GM04503 (cell line): ENCODE results near the gene DNAH1.

ENCODE experiments used
- DNase-seq: peaks from one replicate; pipeline ENCODE4 v3.0.0-alpha.2; 2012; ENCODE audit warnings: low read depth

Gene DNAH1

DNA sequence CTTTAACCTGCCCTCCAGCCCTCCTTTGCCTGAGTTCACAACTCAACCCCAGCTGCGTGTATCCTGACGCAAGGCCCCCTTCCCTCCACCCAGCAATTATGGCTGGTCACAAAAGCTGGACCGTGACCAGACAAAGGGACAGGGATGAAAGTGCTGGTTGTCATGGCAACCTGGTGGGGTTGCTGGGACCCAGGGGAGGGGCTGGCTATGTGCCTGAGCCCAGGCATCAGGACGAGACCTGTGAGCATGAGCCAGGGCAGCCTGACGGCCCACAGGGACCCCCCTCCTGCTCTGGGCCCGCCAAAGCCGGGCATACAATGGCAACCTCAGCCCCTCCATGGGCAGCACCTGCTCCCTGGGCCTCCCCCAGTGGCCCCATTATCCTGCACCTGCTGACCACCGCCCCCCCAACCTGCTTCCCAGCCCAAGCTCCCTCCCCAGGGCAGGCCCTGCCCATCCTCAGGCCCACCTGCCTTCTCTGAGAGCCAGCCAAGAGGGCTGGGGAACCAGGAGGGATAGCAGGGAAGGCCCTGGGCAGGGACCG lies 4.5 kb upstream of the DNAH1 start:
- DNase-seq, result no peak

DNA sequence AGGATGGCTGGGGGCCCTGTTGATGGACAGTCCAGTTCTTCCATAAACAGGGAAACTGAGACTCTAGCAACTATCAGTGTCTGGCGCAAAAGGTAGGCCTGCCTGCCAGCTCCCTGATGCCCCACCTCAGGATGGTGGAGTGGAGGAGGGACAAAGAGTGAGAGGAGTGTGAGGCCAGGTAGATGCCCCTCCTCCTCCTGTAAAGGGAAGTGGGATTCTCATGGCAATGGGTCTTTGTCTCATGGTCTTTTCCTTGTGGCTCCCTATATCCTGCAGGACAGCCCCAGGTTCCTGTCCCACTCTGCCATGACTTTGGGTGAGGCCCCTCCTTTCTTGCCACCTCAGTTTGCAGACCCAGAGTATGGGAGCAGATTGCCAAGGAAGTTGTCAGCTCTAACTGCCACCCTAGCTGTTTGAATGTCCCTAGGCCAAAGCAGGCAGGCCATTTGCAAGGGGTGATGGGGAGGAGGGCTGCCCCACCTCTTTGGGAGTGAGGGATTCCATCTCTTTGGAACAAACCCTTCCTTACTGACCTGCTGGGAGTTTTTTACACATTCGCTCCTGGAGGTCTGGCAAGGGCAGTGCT lies 2.8 kb upstream of the DNAH1 start:
- DNase-seq, result no peak

DNA sequence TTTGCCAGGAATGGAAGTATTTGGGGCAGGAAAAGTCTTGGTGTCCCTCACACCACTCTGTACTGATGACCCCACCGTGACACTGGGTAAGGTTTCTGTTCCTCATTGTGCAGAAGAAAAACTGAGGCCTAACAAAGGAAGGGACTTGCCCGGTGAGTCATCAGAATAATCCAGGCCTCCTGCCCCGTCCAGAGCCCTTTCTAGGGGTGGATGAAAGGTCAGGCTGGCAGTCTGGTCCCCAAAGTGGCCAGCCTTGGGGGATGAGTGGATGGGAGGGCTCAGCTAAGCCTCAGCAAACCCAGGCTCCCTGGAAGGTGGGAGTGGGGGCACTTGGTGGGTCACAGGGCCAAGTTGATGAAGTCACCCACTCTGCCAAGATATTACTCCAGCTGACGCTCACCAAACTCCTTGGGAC lies 2.3 kb upstream of the DNAH1 start:
- DNase-seq, result peak; percentile 27

DNA sequence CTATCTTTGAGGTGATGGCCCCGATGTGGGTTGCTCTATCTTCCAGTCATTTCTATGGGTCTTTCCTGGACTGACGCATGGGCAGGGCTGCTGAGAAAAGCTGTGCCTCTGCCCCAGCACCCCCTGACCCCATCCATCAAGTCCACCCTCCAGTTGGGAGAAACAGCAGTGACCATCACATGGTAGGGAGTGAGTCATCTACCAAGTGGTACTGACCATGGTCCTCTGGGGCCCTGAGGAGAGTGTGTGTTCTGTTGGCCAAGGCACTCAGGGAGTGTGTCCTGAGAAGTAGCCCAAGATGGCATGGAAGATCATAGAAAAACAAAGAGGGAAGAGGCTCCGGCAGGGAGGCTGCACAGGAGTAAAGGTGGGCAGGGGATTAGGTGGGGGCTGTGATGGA lies 1.6 kb upstream of the DNAH1 start:
- no peak for DNase-seq

DNA sequence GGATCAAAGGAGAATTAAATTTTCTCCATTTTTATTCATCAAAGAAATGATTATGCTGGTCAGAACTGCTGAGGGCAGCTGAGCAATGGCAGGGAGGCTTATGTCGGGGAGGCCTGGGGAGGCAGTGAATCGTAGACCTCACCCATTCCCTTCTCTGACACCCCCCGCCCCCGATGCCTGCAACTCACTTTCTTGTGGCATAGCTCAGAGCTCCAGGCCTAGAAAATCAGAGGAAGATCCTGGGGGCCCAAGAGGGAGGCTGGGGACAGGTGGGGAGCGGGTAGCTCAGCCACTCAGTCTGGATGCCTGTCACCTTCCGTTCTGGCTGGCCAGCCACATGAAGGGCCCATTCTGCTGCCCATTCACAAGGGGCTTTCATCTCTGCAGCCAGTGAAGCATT lies 1.1 kb upstream of the DNAH1 start:
- DNase-seq, result no peak

DNA sequence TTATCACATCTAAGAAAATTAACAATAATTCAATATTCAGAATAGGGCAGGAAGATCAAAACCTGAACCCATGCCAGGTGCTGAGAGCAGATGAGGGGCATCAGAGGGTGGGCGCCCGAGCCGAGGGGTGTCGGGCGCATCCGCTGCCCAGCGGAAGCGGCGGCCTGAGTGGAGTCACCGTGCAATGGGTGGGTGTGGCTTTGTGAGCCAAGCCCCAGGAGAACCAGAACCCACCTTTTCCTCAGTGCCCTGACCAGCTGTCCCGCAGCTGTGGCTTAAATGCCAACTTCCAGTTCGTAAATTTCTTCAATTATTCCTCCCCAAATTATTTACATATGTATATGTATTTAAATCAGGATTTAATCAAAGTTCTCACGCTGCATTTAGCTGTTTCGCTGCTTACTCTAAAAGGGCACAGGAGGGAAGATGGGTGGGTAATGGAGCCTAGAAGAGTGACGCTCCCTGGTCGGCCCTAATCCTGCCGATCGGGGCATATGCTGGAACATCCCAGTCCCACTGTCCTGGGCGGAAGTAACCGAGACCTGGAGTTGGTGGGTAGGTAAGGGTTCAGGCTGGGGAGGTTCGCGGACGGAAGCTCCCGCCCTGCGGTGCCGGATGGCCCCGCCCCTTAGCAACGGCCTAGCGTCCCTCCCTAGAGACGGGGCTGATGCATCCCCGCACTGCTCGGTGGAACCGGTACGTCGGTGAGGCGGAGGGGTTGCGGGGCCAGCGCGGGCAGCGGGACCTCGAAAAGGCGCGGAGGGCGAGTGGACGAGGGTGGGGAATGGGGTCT lies 1.3 kb downstream of the DNAH1 start:
- no peak for DNase-seq

DNA sequence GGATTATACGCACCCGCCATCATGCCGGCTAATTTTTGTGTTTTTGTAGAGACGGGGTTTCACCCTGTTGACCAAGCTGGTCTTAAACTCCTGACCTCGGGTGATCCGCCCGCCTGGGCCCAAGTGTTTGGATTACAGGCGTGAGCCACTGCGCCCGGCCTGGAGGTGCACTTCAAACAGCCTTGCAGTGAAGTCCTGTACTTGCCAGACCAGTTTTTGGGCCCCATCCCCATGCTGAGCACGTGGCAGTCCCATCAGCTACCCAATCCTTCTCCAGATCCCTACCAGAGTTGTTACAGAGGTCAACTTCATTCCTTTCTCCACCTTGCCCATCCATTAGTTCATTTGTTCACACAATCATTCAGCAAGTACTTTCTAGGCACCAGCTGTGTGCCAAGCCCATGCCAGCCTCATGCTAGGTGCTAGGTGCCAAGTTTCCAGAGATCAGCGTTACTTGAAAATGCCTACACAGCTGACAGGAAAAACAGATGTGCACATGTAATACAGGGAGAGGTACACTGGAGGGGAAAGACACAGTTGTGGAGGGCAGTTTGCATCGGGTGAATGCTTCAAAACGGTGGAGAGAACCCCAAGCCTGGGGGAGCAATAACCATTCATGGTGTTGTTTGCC lies 2.2 kb downstream of the DNAH1 start:
- no peak for DNase-seq

DNA sequence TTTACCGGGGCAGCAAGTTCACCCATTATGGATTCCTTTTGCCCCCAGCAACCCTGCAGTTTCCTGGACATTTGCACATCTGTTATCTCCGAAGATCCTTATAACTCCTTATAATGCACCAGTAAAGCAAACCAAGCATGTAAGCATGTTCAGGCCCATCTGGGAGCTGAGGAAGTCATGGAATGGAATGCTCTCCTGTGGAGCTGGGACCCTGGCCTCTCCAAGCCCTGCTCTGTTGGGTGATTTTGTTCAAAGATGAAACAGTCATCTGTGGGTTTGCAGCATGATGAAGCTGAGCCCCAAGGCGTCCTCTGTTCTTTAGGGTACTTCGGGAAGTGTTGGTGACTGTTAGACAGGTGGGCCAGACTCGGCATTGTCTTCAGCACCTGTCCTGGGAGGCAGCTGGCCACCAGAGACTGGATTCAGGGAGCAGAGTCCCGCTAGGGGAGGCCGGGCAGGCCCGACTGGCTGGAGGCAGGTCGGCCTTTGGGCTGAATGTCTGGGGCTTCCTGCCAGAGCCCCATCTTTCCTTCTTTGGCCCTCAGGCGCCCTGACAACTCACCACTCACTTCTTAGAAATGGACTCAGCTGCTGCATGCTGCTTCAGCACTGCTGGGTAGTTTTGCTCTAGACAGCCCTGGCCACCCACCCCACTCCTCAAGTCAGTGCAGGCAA lies 3.9 kb downstream of the DNAH1 start:
- no peak for DNase-seq

DNA sequence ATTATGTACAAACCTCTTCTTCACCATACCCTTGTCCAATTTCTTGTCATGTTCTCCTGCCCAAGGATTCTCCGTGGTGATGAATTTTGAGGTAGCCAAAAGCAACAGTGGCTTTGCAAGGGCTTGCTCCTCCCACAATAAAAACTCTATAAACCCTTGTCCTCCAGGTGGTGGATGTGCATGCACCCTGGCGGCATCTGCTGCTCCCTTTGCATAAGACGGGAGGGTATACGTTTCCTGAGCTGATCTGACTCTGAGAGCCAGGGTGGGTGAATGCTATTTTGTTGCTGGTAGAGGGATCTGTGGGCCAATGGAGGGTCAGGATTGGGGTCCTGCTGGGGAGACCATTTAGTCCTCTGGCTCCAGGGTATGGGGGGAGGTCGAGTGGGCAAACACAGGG lies 5.4 kb downstream of the DNAH1 start:
- no peak for DNase-seq

DNA sequence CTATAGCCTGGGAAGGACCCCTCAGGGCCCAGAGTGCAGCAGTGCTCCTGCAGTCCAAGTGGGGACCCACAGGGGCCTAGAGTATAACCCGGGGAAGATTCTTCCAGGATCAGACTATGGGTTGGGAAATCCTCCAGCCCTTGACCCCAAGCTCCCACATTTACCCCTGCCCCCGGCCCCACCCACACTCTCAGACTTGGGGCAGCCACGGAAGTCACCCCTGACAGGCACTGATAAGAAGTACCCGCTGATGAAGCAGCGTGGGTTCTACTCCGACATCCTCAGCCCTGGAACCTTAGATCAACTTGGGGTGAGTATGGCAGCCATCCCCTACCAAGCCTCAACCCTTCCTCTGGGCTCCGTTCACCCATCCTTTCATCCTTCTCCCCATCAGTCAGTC lies 6.3 kb downstream of the DNAH1 start:
- no peak for DNase-seq

DNA sequence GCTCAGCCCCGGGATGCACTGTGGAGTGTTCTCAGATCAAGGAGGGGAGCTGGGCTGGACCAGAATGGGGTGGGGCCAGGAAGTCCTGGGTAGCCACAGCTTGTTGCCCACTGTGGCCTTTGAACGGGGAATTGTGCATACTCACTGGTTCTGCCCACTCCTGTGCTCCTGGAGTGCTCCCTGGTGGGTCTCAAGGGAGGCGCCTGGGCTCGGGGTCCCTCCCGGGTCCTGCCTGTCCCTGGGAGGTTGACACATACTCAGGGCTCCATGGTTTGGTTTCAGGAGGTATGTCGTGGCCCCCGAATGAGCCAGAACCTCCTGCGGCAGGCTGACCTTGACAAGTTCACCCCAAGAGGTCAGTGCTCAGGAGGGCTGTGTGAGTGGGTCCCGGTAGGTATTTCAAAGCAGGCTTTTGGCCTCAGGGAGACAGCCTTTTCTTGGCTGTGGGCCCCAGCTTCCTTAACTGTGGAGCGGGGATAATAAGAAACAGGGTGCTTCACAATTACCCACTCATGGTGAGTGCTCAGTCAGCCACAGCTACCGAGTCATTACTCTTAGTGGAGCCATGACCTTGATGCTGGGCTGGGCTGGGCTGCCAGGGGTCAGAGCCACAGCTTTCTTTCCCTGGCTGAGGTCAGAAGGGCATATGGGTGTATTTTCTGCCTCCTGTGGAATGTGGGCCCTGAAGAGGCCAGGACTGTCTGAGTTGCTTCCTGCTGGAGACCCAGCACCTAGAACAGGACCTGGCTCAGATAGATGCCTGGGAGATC lies 7.6 kb downstream of the DNAH1 start:
- no peak for DNase-seq

DNA sequence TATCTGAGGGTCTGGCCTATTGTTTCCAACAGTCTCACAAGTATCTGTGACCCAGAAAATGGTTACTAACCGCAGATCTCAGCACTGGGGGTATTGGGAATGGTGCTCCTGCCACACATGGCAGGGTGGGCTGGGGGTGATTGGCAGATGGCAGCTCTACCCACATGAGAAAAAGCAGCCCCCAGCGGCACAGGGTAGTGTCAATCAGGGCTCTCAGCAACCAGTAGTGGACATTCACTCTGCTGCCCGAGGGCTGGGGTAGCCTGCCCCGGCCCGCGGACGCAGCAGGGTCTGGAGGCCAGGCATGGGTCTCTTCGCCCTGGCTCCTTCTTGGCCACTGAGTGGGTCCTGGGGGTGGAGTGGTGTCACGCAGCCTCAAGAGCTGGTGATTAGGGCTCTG lies 8.6 kb downstream of the DNAH1 start:
- no peak for DNase-seq

DNA sequence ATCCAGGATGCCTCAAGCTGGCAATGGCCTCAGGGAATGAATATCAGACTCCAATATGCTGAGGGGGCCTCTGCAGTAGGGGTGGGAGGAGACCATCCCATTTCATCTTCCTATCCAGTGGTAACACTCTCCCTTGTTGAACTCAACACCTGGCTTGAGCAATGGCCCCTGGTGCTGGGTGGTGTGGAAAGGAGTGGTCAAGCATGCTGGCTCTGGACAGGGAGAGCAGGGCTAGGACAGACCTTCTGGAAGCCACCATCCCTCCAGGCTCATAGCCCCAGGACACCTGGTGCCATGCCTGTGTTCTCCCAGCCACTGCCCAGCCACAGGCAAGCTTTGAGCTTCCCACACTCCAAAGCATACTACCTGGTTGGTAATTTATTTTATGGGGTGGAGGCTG lies 9.6 kb downstream of the DNAH1 start:
- no peak for DNase-seq

DNA sequence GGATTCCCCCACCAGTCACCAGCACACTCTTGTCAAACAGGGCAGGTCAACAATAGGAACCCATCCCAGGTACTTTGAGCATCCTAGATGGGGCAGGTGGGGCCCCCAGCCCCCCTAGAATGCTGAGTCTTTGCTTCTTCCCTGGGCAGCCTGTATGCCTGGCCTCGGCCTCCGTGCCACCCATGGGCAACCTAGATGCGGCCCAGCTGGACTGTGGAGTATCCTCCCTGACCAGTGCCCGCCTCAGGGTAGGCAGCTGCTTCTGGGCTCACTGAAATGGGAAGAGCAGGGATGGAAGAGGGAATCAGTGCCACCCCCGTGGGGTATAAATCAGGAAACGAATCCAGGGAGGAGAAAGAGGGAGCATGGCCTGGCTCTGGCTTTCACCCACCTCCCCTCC lies 10.9 kb downstream of the DNAH1 start:
- no peak for DNase-seq

DNA sequence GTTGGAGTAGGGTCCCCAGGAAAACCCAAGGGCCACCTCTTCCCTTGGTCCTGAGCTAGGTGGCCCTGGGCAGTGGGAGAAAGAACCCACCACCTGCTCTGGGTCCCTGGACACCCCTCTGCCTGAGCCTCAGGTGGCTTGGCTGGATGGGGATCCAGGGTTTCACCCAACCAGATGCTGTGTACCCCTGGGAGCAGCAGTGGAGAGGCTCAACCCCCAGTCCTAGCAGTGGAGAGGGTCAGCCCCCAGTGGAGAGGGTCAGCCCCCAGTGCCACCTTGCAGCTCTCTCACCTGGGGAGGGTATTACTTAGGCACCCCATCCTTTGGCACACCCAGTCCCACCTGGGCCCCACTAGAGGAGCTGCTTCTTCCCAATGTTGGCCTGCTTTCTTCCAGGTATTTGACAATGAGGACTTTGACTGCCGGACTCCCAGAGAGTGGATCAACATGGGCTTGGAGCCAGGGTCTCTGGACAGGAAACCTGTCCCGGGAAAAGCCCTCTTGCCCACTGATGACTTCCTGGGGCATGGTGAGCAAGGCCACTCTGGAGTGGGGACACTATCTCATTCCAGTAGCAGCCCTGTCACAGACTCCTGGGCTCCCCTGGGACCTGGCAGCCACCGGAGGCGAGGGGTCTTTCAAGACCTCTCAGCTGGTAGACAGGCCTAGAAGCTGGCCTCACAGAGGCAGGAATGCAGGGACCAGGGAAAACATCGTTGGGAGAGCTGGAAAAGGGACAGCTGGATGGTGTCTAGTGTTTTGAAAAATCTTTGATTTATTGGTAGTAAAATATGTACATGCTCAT lies 11.6 kb downstream of the DNAH1 start:
- no peak for DNase-seq

DNA sequence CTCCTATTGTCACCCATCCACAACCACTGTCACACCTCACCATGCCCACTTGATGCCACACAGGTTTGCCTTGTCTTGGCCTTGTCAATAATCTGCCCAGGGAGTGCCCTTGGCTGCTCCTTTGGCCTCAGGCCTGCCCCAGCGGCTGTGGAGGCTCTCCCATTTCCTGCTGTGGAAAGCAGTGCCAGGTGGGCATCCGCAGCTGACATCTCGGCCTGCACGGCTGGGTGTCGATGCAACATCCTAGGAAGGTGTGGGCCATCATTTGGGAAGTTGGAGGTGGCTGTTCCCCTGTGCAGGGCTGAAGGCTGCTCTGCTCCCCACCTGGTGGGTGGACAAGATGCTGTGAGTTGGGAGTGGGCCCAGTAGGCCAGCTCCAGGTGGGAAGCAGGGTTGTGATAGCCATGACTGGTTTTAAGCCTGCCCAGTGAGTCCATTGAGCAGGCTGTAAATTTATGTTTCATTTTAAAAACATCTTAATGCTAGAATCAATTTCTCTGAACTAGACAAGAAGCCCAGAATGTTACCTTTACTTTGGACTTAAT lies 12.5 kb downstream of the DNAH1 start:
- DNase-seq, result no peak

DNA sequence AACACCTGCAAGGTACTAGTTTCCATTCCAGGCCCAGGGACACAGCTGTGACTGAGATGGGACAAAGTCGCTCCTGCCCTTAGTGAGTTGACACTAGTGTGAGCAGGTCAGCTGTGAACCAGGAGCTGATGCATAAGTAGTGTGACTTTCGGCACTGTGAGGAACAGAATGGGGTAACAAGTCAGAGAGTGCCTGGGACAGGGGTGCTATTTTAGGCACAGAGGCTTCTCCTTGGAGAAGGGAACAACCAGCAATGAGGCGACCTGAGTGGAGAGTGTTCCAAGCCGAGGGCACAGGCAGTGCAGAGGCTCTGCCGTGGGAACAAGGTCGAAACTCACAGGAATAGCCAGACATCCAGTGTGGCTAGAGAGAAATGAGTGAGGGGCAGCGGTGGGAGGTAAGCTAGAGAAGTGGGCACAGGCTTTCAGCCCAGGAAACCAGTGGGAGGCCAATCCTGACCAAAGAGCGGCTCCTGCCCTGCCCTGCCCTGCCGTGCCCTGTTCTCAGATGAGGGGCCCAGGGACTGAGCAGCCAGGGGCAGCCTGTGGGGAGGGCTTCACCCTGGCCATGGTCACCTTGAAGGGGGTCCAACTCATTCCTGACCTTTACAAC lies 14.2 kb downstream of the DNAH1 start:
- DNase-seq, result no peak

DNA sequence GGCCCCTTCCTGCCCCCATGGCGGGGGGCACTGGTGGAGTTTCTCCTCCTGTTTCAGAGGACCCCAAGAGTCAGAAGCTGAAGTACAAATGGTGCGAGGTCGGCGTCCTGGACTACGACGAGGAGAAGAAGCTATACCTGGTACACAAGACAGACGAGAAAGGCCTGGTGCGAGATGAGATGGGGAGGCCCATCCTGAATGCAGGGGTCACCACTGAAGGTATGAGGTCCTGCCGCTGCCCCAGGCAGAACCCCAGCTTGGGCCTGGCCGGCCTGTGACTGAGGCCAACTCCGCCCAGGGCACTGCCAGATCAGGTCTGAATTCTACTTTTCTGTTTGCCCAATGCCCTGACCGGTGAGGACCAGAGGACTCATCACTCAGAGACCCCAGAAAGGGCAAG lies 15.0 kb downstream of the DNAH1 start:
- DNase-seq, result no peak

DNA sequence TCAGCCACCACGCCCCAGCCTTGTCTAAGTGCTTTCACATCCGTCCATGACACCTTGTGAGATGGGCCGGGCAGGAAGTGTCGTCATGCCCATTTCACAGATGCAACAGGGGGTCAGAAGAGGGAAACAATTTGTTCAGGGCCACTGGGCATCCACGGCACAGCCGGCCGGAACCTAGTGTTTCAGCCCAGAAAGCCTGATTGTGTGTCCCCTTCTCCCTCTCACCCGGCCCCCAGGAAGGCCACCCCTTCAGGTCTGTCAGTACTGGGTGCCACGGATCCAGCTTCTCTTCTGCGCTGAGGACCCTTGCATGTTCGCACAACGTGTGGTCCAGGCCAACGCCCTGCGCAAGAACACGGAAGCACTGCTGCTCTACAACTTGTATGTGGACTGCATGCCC lies 15.8 kb downstream of the DNAH1 start:
- no peak for DNase-seq

DNA sequence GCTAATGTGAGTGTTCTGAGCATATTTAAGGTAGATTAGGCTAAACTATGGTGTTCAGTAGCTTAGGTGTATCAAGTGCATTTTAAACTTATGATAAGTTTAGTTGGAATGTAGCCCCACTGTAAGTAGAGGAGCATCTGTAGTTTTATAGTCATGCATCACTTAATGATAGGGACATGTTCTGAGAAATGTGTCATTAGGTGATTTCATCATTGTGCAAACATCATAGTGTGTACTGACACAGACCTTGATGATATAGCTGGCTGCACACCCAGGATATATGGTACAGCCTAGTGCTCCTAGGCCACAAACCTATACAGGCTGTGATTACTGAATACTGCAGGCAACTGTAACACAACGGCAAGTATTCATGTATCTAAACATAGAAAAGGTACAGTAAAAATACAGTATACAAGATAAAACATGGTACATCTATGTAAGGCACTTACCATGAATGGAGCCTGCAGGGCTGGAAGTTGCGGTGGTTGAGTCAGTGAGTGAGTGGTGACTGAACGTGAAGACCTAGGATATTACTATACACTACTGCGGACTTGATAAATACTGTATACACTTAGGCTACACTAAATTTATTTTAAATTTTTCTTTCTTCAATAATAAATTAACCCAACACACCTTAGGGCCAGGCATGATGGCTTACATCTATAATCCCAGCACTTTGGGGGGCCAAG lies 17.9 kb downstream of the DNAH1 start:
- DNase-seq, result no peak
